K562 (cell line): ENCODE results near the gene MPV17L2. TPM values are rescaled to one million over a fixed set of nuclear protein-coding genes. Genes with fewer than 3 reads are reported as not detected.

Experiments used
- ATF1 ChIP-seq, 2 experiments: fragments of 450-650 bp in 1 of 2; IDR thresholded peaks; 2 replicates each; pipeline ENCODE4 v1.6.1; 2016; ENCODE audit warnings: missing compliant biosample characterization in 1 of 2, missing genetic modification characterization in 1 of 2
- DMBX1 ChIP-seq: fragments of 250-450 bp; sonication (Bioruptor Pico); IDR thresholded peaks from 2 replicates; pipeline ENCODE4 v1.8.0; 2022; ENCODE audit warnings: inconsistent platforms, mild to moderate bottlenecking, moderate library complexity, borderline replicate concordance
- HCFC1 ChIP-seq: IDR thresholded peaks from 2 replicates; pipeline ENCODE4 v1.6.1; 2012; ENCODE audit warnings: low read depth, low read length, improper control_type of control experiment
- HMGN3 ChIP-seq: IDR thresholded peaks from 2 replicates; pipeline ENCODE4 v1.6.1; 2011; ENCODE audit warnings: borderline replicate concordance, low read depth, mild to moderate bottlenecking, mixed read lengths, low read length; ENCODE audit not compliant: insufficient read length; ENCODE audit errors: extremely low read depth
- HNRNPL ChIP-seq: fragments of 200-400 bp; formaldehyde crosslinking; IDR thresholded peaks from 2 replicates; pipeline ENCODE4 v1.6.1; 2017; ENCODE audit warnings: low read depth, mild to moderate bottlenecking, low read length
- MED1 ChIP-seq: sonication (generic); formaldehyde crosslinking; IDR thresholded peaks from 2 replicates; pipeline ENCODE4 v1.8.1; 2023; ENCODE audit warnings: missing genetic modification reagents, borderline replicate concordance
- SREBF1 ChIP-seq: fragments of 150-350 bp; IDR thresholded peaks from 2 replicates; pipeline ENCODE4 v1.6.1; 2014; ENCODE audit warnings: antibody characterized with exemption, low read depth, low read length, borderline replicate concordance
- TAF9B ChIP-seq: fragments of 450-650 bp; IDR thresholded peaks from 2 replicates; pipeline ENCODE4 v1.6.1; 2018; ENCODE audit warnings: mild to moderate bottlenecking; ENCODE audit not compliant: partially characterized antibody
- TCFL5 ChIP-seq: fragments of 250-450 bp; sonication (Bioruptor Pico); conservative IDR thresholded peaks from 2 replicates; pipeline ENCODE4 v1.6.1; 2021; ENCODE audit warnings: mild to moderate bottlenecking, moderate library complexity, matching md5 sums
- ZNF175 ChIP-seq: fragments of 200-800 bp; sonication (Bioruptor generic); IDR thresholded peaks from 2 replicates; pipeline ENCODE4 v1.6.1; 2016; ENCODE audit warnings: low read depth, mild to moderate bottlenecking, missing genetic modification characterization, missing compliant biosample characterization
- ZNF584 ChIP-seq: fragments of 200-800 bp; sonication (Bioruptor generic); IDR thresholded peaks from 2 replicates; pipeline ENCODE4 v1.6.1; 2016; ENCODE audit warnings: low read depth, mild to moderate bottlenecking, missing genetic modification characterization, missing compliant biosample characterization
- polyA plus RNA-seq, 8 experiments: library from polyadenylated mRNA; depleted of rRNA in 4 of 8; stranded (reverse) in 5 of 8; unstranded in 3 of 8; fragments of >200 nt; fragmentation: Nextera tagmentation in 2 of 8; fragmentation: Illumina TruSeq in 1 of 8; extraction: Ambion mirVana in 2 of 8; extraction: Trizol in 1 of 8; gene quantifications; 2 replicates each; pipeline versions ENCODE4 v1.2.1 to v1.2.3, GENCODE V29; 2011 to 2014; ENCODE audit warnings: inconsistent platforms in 1 of 8, missing spikeins in 1 of 8
- total RNA-seq, 7 experiments: library from RNA; depleted of rRNA in 6 of 7; stranded (reverse); fragments of >200 nt in 6 of 7; fragmentation: Illumina TruSeq in 2 of 7; extraction: Trizol in 2 of 7; gene quantifications; 2 replicates each; pipeline versions ENCODE4 v1.2.1 to v1.2.3, GENCODE V29; 2011 to 2021; ENCODE audit warnings: low replicate concordance in 1 of 7
- TF ChIP-seq, protein P1 (sequence below): fragments of 150-350 bp; conservative IDR thresholded peaks from 2 replicates; pipeline ENCODE4 v1.6.1; 2014; ENCODE audit warnings: low read length
- TF ChIP-seq, protein P2 (sequence below): fragments of 450-650 bp; IDR thresholded peaks from 2 replicates; pipeline ENCODE4 v1.6.1; 2016; ENCODE audit warnings: low read depth
- TF ChIP-seq, protein P3 (sequence below), 3 experiments: IDR thresholded peaks in 2 of 3; conservative IDR thresholded peaks in 1 of 3; 2 replicates each; pipeline ENCODE4 v1.5.1; 2011 to 2012; ENCODE audit warnings: low read length in 3 of 3, mild to moderate bottlenecking in 3 of 3, control low read depth in 2 of 3, improper control_type of control experiment in 1 of 3, inconsistent platforms in 1 of 3, low read depth in 1 of 3, mixed read lengths in 1 of 3, moderate library complexity in 1 of 3; ENCODE audit not compliant: insufficient read depth in 2 of 3

The MPV17L2 gene
- total and polyA plus RNA-seq, 9 of the 15 experiments (the other 6 are each of a cell fraction or from before 2014, with no cell fraction given), result 10.6 to 60.2 (median 28.5) TPM

DNA sequence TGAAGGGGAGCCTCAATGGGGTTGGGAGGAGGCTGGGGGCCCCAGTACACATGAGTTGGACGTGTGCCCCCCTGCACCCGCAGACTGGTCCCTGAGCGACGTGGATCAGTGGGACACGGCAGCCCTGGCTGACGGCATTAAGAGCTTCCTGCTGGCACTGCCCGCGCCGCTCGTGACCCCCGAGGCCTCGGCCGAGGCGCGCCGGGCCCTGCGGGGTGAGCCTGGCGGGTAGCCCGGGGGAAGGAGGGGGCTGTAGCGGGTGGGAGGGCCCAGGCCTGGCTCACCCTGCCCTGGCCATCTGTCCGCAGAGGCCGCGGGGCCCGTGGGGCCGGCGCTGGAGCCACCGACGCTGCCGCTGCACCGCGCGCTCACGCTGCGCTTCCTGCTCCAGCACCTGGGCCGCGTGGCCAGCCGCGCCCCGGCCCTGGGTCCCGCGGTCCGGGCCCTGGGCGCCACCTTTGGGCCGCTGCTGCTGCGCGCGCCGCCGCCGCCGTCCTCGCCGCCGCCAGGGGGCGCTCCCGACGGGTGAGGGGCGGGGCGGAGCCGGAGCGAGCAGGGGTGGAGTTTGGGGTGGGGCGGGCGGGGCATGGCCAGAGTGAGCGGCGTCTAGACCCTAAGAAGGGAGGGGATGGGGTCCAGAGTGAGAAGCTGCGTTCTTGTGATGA is 31.9 kb upstream of the MPV17L2 start (continued):
- TF ChIP-seq HMGN3 (no peak), SREBF1 (no peak), ZNF175 (no peak), DMBX1 (CRISPR knock-in tag) (no peak), MED1 (no peak), HCFC1 (peak; percentile 32), ZNF584 (no peak), HNRNPL (peak; percentile 35; the same call in 1 of the 2 replicates), ATF1 (CRISPR knock-in tag; IDR thresholded peaks at IDR 0.05) (no peak), ATF1 (tag; IDR thresholded peaks at IDR 0.05) (no peak), TAF9B (no peak), TCFL5 (CRISPR knock-in tag) (no peak)
- TF ChIP-seq, protein P1, sequence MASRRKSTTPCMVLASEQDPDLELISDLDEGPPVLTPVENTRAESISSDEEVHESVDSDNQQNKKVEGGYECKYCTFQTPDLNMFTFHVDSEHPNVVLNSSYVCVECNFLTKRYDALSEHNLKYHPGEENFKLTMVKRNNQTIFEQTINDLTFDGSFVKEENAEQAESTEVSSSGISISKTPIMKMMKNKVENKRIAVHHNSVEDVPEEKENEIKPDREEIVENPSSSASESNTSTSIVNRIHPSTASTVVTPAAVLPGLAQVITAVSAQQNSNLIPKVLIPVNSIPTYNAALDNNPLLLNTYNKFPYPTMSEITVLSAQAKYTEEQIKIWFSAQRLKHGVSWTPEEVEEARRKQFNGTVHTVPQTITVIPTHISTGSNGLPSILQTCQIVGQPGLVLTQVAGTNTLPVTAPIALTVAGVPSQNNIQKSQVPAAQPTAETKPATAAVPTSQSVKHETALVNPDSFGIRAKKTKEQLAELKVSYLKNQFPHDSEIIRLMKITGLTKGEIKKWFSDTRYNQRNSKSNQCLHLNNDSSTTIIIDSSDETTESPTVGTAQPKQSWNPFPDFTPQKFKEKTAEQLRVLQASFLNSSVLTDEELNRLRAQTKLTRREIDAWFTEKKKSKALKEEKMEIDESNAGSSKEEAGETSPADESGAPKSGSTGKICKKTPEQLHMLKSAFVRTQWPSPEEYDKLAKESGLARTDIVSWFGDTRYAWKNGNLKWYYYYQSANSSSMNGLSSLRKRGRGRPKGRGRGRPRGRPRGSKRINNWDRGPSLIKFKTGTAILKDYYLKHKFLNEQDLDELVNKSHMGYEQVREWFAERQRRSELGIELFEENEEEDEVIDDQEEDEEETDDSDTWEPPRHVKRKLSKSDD, result no peak
- TF ChIP-seq, protein P2, sequence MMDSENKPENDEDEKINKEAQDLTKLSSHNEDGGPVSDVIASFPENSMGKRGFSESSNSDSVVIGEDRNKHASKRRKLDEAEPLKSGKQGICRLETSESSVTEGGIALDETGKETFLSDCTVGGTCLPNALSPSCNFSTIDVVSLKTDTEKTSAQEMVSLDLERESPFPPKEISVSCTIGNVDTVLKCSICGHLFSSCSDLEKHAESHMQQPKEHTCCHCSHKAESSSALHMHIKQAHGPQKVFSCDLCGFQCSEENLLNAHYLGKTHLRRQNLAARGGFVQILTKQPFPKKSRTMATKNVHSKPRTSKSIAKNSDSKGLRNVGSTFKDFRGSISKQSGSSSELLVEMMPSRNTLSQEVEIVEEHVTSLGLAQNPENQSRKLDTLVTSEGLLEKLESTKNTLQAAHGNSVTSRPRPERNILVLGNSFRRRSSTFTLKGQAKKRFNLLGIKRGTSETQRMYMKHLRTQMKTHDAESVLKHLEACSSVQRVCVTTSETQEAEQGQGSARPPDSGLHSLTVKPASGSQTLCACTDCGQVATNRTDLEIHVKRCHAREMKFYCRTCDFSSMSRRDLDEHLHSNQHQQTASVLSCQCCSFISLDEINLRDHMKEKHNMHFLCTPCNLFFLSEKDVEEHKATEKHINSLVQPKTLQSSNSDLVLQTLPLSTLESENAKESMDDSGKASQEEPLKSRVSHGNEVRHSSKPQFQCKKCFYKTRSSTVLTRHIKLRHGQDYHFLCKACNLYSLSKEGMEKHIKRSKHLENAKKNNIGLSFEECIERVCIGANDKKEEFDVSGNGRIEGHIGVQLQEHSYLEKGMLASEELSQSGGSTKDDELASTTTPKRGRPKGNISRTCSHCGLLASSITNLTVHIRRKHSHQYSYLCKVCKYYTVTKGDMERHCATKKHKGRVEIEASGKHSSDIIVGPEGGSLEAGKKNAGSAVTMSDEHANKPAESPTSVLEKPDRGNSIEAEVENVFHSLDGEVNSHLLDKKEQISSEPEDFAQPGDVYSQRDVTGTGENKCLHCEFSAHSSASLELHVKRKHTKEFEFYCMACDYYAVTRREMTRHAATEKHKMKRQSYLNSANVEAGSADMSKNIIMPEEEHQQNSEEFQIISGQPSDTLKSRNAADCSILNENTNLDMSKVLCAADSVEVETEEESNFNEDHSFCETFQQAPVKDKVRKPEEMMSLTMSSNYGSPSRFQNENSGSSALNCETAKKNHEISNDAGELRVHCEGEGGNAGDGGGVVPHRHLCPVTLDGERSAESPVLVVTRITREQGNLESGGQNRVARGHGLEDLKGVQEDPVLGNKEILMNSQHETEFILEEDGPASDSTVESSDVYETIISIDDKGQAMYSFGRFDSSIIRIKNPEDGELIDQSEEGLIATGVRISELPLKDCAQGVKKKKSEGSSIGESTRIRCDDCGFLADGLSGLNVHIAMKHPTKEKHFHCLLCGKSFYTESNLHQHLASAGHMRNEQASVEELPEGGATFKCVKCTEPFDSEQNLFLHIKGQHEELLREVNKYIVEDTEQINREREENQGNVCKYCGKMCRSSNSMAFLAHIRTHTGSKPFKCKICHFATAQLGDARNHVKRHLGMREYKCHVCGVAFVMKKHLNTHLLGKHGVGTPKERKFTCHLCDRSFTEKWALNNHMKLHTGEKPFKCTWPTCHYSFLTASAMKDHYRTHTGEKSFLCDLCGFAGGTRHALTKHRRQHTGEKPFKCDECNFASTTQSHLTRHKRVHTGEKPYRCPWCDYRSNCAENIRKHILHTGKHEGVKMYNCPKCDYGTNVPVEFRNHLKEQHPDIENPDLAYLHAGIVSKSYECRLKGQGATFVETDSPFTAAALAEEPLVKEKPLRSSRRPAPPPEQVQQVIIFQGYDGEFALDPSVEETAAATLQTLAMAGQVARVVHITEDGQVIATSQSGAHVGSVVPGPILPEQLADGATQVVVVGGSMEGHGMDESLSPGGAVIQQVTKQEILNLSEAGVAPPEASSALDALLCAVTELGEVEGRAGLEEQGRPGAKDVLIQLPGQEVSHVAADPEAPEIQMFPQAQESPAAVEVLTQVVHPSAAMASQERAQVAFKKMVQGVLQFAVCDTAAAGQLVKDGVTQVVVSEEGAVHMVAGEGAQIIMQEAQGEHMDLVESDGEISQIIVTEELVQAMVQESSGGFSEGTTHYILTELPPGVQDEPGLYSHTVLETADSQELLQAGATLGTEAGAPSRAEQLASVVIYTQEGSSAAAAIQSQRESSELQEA, result no peak
- TF ChIP-seq, protein P3, sequence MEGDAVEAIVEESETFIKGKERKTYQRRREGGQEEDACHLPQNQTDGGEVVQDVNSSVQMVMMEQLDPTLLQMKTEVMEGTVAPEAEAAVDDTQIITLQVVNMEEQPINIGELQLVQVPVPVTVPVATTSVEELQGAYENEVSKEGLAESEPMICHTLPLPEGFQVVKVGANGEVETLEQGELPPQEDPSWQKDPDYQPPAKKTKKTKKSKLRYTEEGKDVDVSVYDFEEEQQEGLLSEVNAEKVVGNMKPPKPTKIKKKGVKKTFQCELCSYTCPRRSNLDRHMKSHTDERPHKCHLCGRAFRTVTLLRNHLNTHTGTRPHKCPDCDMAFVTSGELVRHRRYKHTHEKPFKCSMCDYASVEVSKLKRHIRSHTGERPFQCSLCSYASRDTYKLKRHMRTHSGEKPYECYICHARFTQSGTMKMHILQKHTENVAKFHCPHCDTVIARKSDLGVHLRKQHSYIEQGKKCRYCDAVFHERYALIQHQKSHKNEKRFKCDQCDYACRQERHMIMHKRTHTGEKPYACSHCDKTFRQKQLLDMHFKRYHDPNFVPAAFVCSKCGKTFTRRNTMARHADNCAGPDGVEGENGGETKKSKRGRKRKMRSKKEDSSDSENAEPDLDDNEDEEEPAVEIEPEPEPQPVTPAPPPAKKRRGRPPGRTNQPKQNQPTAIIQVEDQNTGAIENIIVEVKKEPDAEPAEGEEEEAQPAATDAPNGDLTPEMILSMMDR (IDR thresholded peaks at IDR 0.05 in 2 of 3, conservative IDR thresholded peaks at IDR 0.05 in 1 of 3; ENCODE audit: insufficient read depth in 2 of 3, low read depth in 1 of 3, low read length in 3 of 3), result peak; percentile 15 to 96 (median 88); a peak in 4 of 6 replicates
